Right forelimb (tissue), 1 donor: ENCODE data around the gene SEC14L1.

Experiments
- DNase-seq: peaks from one replicate; pipeline ENCODE4 v3.0.0-alpha.2; 2018

SEC14L1 gene

DNA sequence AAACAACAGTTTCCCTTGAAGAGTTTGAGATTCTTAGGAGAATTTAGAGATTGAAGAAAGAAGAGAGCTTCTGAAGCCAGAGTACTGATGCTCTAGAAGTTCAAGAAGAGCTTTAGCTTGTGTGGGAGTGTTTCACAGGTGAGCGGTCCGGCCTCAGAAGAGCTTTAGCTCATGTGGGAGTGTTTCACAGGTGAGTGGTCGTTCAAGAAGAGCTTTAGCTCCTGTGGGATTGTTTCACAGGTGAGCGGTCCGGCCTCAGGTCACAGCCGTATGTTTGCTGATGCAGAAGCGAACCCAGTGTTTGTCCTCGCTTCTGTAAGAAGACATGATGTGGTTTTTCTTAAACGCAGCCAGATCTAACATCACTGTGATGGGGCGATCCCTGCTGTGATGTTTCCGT, 76.4 kb downstream of the SEC14L1 start:
- DNase-seq, result peak; percentile 18

- peak; percentile 35 for DNase-seq
These were observed 76.8 kb downstream of the SEC14L1 start for GRCh38 chr17:77217566-77217965.

DNA sequence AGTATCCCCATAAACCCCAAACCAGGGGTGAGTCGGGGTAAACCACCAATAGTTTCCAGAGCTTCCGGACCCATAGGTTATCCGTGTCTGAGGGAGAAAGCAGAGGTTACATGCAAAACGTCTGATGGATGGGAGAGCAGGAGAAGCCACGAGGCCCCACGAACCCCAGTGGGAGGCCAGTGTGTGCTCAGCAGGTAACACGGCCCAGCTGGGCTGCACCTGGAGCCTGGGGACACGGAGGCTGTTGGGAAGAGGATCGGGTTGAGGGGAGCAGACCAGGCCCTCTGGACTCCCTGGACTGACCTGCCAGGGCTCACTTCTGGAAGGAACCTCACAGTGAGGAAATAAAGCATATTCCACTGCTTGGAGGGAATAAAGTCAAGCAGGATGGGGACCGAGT, 78.1 kb downstream of the SEC14L1 start:
- DNase-seq, result peak; percentile 9

- DNase-seq, result no peak
These were observed 81.6 kb downstream of the SEC14L1 start for GRCh38 chr17:77222356-77222755.

- DNase-seq, result no peak
These were observed 83.1 kb downstream of the SEC14L1 start for GRCh38 chr17:77223642-77224420.

DNA sequence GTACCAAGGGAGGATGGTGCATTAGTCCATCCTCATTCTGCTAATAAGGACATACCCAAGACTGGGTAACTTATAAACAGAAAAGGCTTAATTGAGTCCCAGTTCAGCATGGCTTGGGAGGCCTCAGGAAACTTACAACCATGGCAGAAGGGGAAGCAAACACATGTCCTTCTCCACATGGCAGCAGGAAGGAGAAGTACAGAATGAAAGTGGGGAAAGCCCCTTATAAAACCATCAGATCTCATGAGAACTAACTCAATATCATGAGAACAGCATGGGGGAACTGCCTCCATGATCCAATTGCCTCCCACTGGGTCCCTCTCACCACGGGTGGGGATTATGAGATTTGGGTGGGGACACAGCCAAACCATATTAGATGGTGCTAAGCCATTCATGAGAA, 84.5 kb downstream of the SEC14L1 start:
- DNase-seq, result no peak

DNA sequence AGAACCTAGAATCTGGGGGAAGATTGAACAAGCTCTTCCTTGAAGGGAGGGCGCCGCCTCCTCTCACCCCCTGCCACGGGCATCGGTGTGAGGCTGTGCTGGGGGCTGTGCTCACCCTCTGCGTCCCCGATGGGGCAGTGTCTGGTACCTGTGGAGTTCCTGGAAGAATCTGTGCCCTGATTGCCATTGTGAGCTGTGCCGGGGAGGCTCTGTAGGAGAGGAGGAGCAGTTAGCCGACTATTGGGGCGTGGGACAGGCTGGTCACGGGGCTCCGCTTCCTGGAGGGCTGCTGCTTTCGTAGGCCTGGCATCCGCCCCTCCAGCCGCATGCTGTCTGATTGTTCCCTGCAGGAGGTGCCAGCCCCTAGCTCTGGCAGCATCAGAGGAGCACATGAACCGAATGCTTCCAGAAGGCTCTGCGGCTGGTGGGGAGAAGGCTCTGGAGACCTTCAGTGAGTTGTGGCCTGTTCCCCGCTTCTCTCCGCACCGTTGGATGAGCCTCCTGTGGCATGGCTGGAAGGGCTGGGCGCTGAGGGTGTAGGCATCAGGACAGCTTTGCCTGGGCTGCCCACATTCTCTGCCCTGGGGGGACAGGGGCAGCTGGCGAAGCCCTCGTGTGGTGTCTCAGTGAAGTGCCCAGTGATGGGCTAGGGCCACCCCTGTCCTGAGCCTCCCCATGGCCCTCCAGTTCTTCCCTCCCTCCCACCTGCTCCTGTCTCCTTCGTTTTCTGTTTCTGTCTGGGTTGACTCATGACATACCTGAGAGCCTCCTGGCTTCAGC, 86.9 kb downstream of the SEC14L1 start:
- DNase-seq, result no peak

DNA sequence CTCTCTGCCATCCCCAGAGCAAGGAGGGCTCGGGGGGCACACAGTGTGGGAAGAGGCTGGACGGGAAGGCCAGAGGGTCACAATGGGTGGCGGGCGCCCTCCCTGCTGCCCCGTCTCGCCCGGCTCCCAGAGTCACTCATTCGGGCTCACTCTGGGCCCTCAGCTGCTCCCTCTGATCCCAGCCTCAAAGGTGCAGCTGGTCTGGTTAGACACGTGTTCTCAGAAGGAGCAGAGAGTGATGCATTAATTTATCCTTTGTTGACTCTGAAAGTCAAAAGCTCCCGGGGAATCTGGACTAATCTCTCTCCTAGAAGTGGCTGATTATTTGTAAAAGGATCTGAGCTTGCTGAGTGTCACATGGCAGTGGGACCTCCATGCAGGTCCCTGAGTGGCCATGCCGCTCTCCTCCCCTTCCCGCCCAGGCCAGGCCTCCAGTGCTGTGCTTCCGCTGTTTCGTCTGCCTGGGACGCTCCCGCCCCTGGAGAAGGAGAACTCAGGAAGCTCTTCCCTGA, 87.5 kb downstream of the SEC14L1 start:
- no peak for DNase-seq

DNA sequence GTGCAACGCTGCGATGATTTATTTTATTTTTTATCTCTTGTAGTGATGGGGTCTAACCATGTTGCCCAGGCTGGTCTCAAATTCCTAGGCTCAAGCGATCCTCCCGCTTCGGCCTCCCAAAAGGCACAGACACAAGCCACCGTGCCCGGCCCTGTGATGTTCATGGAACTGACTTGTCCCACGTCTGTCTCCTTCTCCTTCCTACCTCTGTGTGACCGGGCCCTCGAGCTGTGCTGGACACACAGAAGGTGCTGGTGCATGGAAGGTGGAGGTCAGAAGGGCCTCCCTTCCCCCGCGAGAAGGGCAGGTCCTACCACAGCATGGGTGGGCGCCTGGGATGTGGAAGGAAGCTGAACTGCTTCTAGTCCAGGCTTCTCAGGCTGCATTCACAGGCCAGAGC, 88.0 kb downstream of the SEC14L1 start:
- no peak for DNase-seq

DNA sequence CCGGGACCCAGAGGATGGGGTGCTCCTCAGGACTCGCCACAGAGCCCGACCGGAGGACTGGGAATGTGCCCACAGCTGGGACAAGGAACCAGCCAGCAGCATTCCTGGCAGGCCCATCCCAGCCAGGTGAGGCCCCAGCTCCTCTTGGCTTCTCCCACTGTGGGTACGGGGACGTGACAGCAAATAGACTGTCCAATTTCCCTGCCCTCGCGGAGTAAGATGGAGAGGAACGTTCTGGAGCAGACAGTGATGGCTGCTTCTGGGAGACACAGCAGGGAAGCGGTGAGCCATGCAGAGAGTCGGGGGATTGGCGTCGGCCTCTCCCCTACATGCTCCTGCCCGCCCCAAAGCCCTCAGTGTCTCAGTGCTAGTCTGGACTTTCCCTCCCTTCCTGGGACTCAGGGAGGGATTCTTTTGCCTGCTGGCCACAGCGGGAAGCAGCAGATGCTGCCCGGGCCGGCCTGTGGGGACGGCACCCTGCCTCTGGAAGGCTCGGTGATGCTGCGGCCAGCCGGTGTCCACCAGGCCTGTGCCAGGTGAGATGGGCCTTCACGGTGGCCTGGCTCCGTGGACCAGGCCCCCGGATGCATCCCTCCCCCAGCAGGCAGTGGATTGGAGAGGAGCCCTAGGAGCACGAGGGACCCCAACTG, 89.1 kb downstream of the SEC14L1 start:
- DNase-seq, result no peak

DNA sequence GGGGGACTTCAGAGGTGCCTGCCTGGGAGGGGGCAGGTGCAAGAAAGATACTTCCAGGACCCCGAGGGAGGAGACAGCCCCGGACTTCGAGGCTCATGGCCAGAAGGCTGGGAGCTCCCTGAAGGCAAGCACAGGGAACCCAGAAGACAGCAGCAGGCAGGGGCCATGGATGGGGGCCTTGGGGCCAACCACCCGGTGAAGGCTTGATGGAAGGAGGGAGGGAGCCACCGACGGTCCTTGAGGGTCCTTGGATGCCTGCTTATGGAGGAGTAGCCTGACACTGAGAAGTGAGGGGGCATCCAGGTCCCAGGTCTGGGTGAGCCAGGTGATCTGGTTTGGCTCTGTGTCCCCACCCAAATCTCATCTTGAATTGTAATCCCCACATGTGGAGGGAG, 89.7 kb downstream of the SEC14L1 start:
- no peak for DNase-seq

DNA sequence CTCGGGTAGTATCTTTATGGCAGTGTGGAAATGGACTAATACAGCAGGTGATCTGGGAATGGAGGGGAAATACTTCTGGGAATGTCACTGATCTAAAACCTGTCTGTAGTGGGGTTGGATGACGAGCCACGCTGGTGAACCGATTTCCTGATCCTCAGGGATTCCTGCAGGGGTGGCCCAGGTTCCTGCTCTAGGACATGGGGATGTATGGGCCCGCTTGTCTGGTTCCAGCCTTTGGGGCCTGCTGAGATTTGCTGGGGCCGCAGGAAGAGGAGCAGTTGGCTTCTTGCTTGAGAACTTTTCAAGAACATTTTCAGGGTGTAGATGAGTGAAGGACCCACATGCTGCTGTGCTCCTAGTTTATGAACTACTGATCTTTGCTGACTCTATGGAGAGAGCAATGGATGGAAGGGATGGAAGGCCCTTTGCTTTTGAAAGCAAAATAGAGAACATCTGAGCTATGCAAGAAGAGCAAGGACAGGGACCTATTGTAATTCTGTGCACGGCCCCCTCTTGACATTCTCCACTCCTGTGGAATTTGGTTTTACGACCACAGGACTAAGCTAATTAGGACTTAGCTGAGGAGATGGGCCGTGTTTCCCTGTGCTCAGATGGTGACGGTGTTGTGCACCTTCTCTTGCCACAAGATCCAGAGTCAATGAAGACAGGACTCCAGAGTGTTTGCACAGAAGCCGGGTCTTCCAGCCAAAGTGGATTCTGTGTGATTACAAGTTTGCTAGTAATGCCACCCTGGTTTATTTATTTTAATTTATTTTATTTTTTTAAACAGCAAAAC, 90.5 kb downstream of the SEC14L1 start:
- no peak for DNase-seq

DNA sequence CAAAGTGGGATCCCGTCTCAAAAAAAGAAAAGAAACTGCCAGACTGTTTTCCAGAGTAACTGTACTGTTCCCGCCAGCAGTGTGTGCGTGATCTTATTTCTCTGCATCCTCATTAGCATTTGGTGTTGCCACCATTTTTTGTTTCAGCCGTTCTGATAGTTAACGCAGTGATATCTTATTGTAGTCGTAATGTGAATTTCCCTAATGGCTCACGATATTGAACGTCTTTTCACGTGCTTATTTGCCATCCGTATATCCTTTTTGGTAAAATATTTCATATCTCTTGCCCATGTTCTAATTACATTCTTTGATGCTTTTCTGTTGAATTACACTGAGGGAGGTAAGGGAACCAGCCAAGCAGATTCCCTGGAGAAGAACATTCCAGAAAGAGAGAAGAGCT, 92.4 kb downstream of the SEC14L1 start:
- DNase-seq, result no peak

- no peak for DNase-seq
These were observed 93.0 kb downstream of the SEC14L1 start for GRCh38 chr17:77233635-77234334.

GRCh38 chr17:77234695-77235094, 93.9 kb downstream of the SEC14L1 start:
- no peak for DNase-seq

- DNase-seq, result no peak
These were observed 94.7 kb downstream of the SEC14L1 start for GRCh38 chr17:77235370-77235941.

DNA sequence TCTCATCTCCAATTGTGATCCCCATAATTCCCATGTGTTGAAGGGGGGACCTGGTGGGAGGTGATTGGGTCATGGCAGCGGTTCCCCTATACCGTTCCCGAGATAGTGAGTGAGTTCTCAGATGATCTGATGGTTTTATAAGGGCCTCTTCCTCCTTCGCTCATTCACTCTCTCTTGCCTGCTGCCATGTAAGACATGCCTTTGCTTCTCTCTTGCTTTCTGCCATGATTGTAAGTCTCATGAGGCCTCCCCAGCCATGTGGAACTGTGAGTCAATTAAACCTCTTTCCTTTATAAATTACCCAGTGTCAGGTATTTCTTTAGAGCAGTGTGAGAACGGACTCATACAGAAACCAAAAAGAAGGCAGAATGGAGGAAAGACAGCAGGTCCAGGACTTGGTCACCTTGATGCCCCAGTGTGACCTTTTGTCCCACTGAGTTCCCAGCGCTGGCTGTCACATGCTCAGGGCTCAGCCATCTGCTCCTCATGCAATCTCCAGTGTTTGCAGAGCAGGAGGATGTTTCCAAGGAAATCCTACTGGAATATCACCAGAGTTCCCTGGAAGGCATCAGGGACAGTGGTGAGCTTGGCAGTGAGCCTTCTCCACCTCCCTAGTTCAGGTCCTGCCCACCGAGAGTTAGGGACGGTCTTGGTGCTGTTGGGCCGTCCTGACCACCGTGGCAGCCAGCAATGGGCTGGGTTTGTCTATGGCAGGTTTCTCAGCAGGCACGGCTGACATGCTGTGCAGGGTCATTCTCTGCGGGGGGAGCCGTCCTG, 96.7 kb downstream of the SEC14L1 start:
- DNase-seq, result no peak

DNA sequence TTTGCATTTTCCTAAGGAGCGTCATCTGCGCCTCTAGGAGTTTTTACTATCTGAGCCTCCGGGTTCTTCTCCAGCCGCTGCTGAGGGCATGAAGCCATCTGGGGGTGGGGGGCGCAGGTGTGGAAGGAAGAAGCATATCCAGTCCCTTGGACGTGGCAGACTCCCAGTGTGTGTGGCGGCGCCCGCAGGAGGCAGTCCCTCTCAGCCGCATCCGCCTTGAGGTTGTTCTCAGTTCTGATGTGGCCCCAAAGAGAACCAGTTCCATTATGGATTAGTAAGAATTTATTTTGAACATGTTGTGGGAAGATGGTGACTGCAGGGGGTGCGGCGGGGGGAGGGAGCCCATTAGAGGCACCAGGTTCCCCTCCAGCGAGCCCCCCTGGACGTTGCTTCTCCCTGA, 100.2 kb downstream of the SEC14L1 start:
- no peak for DNase-seq

GRCh38 chr17:77242118-77242851, 101.5 kb downstream of the SEC14L1 start:
- no peak for DNase-seq
